GM12891 (cell line): ENCODE measurements around the gene DGKA.

Experiments used
- DNase-seq: peaks from one replicate; pipeline ENCODE4 v3.0.0; 2011; ENCODE audit warnings: low spot score; ENCODE audit not compliant: insufficient read length
- FAIRE-seq: peaks from 2 replicates; lab custom pipeline; 2011; peaks lifted over from hg19 to GRCh38; lab: Jason Lieb, UNC
- PAX5 ChIP-seq: IDR thresholded peaks from 2 replicates; pipeline ENCODE4 v1.6.1; 2011; ENCODE audit warnings: low read length, moderate library complexity, mild to moderate bottlenecking; ENCODE audit not compliant: insufficient read depth, severe bottlenecking
- POLR2A ChIP-seq: IDR thresholded peaks from 2 replicates; pipeline ENCODE4 v1.6.1; 2011; ENCODE audit warnings: low read depth, low read length, control low read depth
- POLR2AphosphoS5 ChIP-seq: IDR thresholded peaks from 2 replicates; pipeline ENCODE4 v1.6.1; 2011; ENCODE audit warnings: low read depth, low read length, control low read depth
- POU2F2 ChIP-seq: IDR thresholded peaks from 2 replicates; pipeline ENCODE4 v1.6.1; 2011; ENCODE audit warnings: low read depth, mild to moderate bottlenecking, control low read depth, low read length, moderate library complexity
- SPI1 ChIP-seq: IDR thresholded peaks from 2 replicates; pipeline ENCODE4 v1.6.1; 2011; ENCODE audit warnings: low read depth, low read length, control low read depth
- TAF1 ChIP-seq: IDR thresholded peaks from 2 replicates; pipeline ENCODE4 v1.6.1; 2011; ENCODE audit warnings: low read depth, low read length, control low read depth

Gene DGKA

DNA sequence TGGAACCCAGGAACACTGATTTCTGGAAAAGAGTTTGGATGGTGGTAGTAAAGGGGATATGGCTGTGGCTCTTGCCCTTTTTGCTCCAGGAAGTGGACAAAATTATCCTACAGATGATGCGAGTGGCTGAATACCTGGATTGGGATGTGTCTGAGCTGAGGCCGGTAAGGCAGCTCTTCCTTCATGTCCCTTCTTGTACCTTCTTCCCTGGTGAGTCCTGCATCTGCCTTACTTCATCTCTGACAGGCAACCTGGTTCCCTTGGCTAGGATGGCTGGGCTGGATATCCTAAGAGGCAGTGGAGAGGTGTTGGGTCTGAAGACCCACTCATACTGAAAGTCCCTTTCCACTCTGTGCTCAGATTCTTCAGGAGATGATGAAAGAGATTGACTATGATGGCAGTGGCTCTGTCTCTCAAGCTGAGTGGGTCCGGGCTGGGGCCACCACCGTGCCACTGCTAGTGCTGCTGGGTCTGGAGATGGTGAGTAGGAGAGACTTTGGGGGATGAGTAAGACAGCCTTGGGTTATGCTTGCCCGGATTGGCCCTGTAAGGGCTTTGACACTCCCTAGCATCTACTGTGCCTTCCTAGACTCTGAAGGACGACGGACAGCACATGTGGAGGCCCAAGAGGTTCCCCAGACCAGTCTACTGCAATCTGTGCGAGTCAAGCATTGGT is 8.0 kb downstream of the DGKA start:
- FAIRE-seq: no peak
- TF ChIP-seq TAF1 (no peak), POLR2A (no peak), SPI1 (no peak)
- no peak for DNase-seq

DNA sequence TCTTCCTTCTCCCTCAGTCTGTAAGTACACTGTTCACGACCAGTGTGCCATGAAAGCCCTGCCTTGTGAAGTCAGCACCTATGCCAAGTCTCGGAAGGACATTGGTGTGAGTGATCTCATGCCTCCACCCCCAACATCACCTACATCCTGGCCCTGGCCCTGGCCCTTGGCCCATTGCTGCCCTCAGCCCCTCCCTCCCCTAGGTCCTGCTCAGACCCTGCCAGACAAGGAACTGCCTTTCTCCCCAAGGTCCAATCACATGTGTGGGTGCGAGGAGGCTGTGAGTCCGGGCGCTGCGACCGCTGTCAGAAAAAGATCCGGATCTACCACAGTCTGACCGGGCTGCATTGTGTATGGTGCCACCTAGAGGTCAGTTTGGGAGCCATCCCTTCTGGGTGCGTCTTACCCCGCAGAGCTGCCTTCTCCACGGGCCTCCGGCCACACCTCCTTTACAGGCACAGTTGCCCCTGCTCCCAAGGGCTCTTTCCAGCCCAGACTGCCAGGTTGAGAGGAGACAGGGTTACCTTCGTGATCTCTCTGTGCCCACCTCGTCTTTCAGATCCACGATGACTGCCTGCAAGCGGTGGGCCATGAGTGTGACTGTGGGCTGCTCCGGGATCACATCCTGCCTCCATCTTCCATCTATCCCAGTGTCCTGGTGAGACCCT is 9.2 kb downstream of the DGKA start:
- FAIRE-seq (peak; percentile 96), DNase-seq (peak; percentile 70)
- no peak for TF ChIP-seq POU2F2
- no peak for TF ChIP-seq SPI1
- no peak for TF ChIP-seq POLR2A
- TF ChIP-seq TAF1: no peak
- TF ChIP-seq PAX5: no peak
- TF ChIP-seq POLR2AphosphoS5: no peak

DNA sequence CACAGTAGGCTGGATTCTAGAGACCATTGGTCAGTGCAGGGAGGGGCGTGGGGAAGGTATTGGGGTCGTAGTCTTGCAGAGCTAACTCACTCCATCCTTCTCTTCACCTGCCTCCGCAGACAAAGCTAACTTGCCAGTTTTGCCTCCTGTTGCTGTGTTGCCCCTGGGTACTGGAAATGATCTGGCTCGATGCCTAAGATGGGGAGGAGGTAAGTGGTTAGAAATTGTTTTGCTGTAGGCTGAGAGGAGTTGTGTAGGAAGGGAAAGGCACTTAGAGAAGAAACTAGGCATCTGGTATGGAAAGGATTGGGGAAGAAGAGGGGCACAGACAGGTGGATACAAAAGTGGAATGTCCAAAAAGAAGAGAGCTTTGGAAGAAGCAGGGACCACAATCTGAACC is 11.1 kb downstream of the DGKA start:
- DNase-seq (no peak), FAIRE-seq (no peak)
- TF ChIP-seq PAX5 (no peak), SPI1 (no peak), POU2F2 (no peak)

GRCh38 chr12:55942577-55943136 is 11.7 kb downstream of the DGKA start:
- TF ChIP-seq POU2F2 (no peak), TAF1 (no peak), POLR2AphosphoS5 (no peak), SPI1 (no peak), PAX5 (no peak), POLR2A (no peak)
- FAIRE-seq (no peak), DNase-seq (no peak)

- FAIRE-seq: no peak
- no peak for DNase-seq
- TF ChIP-seq SPI1 (no peak), TAF1 (no peak)
Measured at GRCh38 chr12:55946553-55946952, 15.6 kb downstream of the DGKA start.

DNA sequence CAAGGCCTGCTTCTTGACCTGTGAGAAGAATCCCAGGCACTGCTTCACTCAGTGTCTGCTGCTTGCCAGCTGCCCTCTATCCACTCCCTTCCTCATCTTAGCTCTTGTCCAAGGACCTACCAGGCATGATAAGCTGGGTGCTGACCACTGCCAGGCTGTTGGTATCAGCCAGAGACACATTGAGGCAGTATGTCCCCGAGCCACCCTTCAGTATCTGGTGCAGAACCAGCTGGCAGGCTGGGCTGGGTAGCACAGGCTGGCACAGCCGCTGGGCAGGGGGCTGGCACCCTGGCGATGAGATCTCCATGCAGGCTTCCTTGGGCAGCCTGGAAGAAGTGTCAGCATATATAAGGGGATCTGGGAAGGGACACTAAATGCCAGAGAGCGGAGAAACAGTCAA is 24.4 kb downstream of the DGKA start:
- no peak for TF ChIP-seq POU2F2
- TF ChIP-seq POLR2A: no peak
- no peak for TF ChIP-seq POLR2AphosphoS5
- TF ChIP-seq TAF1: no peak
- no peak for TF ChIP-seq PAX5
- no peak for TF ChIP-seq SPI1
- FAIRE-seq: no peak

DNA sequence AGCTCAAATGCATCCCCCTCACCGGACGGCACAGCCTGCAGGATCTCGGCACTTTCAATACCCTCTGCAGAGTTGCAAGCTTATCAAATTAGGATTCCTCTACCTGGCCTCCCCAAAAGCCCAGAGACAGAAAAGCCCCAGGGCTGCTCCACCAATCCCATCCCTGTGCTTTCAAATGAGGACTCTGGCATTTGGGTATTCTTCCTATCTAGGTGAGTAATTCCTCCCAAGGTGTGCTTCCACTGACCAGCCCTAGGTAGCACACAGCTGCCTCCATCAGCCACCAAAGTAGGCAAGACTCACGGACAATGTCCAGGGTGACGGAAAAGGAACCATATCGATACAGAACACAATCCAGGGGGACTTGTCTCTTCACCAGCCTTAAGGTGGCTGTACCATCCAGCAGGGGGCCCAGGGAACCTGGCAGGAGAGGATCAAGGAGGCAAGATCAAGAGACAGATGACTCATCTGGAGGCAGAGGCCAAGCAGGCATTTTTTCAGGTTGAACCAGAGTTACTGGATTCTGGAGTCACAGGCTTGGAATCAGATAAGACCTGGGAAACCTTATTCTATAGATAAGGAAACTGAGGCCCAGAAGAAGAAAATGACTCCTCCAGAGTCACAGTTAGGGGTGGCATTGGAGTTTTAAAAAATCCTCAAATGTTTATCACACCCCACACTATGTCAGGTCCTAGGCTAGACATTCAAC is 25.0 kb downstream of the DGKA start:
- FAIRE-seq (no peak), DNase-seq (no peak)
- TF ChIP-seq POLR2A (no peak), PAX5 (no peak), SPI1 (no peak), TAF1 (no peak), POU2F2 (no peak), POLR2AphosphoS5 (no peak)

More for the DNA sequence above, 24.4 kb downstream of the DGKA start:
- no peak for DNase-seq

GRCh38 chr12:55957106-55957859 is 26.3 kb downstream of the DGKA start:
- no peak for DNase-seq
- TF ChIP-seq POU2F2 (no peak), TAF1 (no peak), SPI1 (no peak), POLR2AphosphoS5 (no peak), POLR2A (no peak), PAX5 (no peak)
- no peak for FAIRE-seq

DNA sequence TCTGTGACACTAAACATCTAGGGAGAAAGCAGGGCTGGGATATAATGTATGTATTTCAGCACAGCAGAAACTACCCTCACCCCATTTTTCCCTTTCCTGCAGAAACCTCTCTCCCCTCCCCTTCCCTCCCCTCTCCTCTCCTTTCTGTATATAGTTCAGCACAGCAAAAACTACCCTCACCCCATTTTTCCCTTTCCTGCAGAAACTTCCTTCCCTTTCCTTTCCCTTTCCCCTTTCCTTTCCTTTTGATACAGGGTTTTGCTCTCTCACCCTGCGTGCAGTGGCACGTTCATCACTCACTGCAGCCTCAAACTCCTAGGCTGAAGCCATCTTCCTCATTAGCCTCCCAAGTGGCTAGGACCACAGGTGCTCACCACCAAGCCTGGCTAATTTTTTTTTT is 32.8 kb downstream of the DGKA start:
- DNase-seq (no peak), FAIRE-seq (no peak)
- TF ChIP-seq POU2F2 (no peak), POLR2A (no peak), PAX5 (no peak), SPI1 (no peak), POLR2AphosphoS5 (no peak)

DNA sequence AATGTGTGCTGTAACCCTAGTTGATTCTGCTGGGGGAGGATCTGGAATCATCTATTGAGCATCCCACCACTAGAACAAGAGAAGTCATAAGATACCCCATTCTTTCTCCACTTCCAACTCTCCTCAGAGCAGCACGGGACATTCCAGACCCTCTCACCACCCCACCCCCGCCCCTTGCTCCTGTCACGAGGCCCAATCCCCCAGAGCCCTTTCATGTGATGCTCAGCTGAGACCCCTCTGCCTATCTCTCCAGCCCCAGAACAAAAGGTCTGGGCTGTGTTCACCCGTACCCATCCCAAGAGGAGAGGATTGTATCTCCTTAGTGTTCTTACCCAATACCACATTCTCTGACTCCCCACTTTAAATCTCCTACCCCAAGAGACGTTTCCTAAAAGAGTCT is 34.3 kb downstream of the DGKA start:
- DNase-seq (no peak), FAIRE-seq (no peak)
- TF ChIP-seq TAF1 (no peak), PAX5 (no peak), SPI1 (no peak), POLR2AphosphoS5 (no peak)
